Measurements from ENCODE around the gene RPL39. TPM values are rescaled to one million over a fixed set of nuclear protein-coding genes. Genes with fewer than 3 reads are reported as not detected.
"Not testable (repeated sequence)": the region's sequence is repeated elsewhere in the genome, so short reads cannot be mapped to it uniquely, and the experiment has no call there.

RPL39 gene
- polyA plus RNA-seq, 3 donors = 3,763 to 8,807 (median 5,541) TPM

GRCh38 chrX:119769388-119769787 lies 22.0 kb downstream of the RPL39 start:
- WGBS, 3 donors = 74 to 100% (median 100%) methylated on average over 2 of the region's 3 CpGs
- H3K27ac ChIP-seq (ENCODE audit: low read depth, low read length) = not testable (repeated sequence)

GRCh38 chrX:119768436-119768835 lies 23.0 kb downstream of the RPL39 start:
- WGBS, 3 donors = 90 to 94% (median 90%) methylated on average over 10 to 11 of the region's 11 CpGs

GRCh38 chrX:119763836-119764387 lies 27.5 kb downstream of the RPL39 start:
- H3K27ac ChIP-seq (ENCODE audit: low read depth, low read length) = no peak overlapping the region
- WGBS, 3 donors = 74 to 85% (median 85%) methylated on average over 6 of the region's 6 CpGs

More at GRCh38 chrX:119768436-119768835, 23.0 kb downstream of the RPL39 start:
- H3K27ac ChIP-seq (ENCODE audit: low read depth, low read length) = not testable (repeated sequence)

GRCh38 chrX:119763181-119763580 lies 28.2 kb downstream of the RPL39 start:
- 51 to 54% (median 53%) methylated on average over 7 of the region's 7 CpGs for WGBS, 3 donors
- H3K27ac ChIP-seq (ENCODE audit: low read depth, low read length) = no peak overlapping the region

GRCh38 chrX:119762718-119763117 lies 28.7 kb downstream of the RPL39 start:
- WGBS, 3 donors = 65 to 78% (median 76%) methylated on average over 2 to 3 of the region's 3 CpGs
- H3K27ac ChIP-seq (ENCODE audit: low read depth, low read length) = no peak overlapping the region

GRCh38 chrX:119760026-119760877 lies 31.2 kb downstream of the RPL39 start:
- H3K27ac ChIP-seq (ENCODE audit: low read depth, low read length) = no peak overlapping the region
- WGBS, 3 donors = 72 to 91% (median 81%) methylated on average over 14 to 18 of the region's 18 CpGs

- WGBS, 3 donors = 33 to 42% (median 39%) methylated on average over 29 to 44 of the region's 44 CpGs
- no peak overlapping the region for H3K27ac ChIP-seq (ENCODE audit: low read depth, low read length)
Measured at GRCh38 chrX:119759248-119759766, 32.1 kb downstream of the RPL39 start.

GRCh38 chrX:119758731-119759247 lies 32.6 kb downstream of the RPL39 start:
- 0 to 25% (median 1%) methylated on average over 1 to 49 of the region's 54 CpGs for WGBS, 3 donors
- no peak overlapping the region for H3K27ac ChIP-seq (ENCODE audit: low read depth, low read length)

- WGBS, 3 donors = 0 to 29% (median 1%) methylated on average over 14 to 54 of the region's 59 CpGs
- no peak within 1 kb of the TSS for H3K27ac ChIP-seq (ENCODE audit: low read depth, low read length)
Measured at GRCh38 chrX:119757979-119758730, 33.3 kb downstream of the RPL39 start, which contains the start of gene SOWAHD. TSS of gene SOWAHD (plus strand) at chrX:119758588. CDS start at chrX:119758668, 80 bp downstream.

GRCh38 chrX:119757646-119757978 lies 33.8 kb downstream of the RPL39 start:
- WGBS, 3 donors = 51 to 68% (median 53%) methylated on average over 7 to 12 of the region's 12 CpGs
- no peak overlapping the region for H3K27ac ChIP-seq (ENCODE audit: low read depth, low read length)

GRCh38 chrX:119756926-119757635 lies 34.3 kb downstream of the RPL39 start:
- 53 to 76% (median 67%) methylated on average over 9 to 10 of the region's 10 CpGs for WGBS, 3 donors
- H3K27ac ChIP-seq (ENCODE audit: low read depth, low read length) = no peak overlapping the region

GRCh38 chrX:119755981-119756533 lies 35.4 kb downstream of the RPL39 start:
- WGBS, 3 donors = 52 to 71% (median 53%) methylated on average over 7 of the region's 7 CpGs
- no peak overlapping the region for H3K27ac ChIP-seq (ENCODE audit: low read depth, low read length)

- 62 to 66% (median 65%) methylated on average over 8 of the region's 8 CpGs for WGBS, 3 donors
- no peak overlapping the region for H3K27ac ChIP-seq (ENCODE audit: low read depth, low read length)
Measured at GRCh38 chrX:119753639-119754257, 37.7 kb downstream of the RPL39 start.

GRCh38 chrX:119753001-119753400 lies 38.4 kb downstream of the RPL39 start:
- H3K27ac ChIP-seq (ENCODE audit: low read depth, low read length) = no peak overlapping the region
- WGBS, 3 donors = 91 to 93% (median 92%) methylated on average over 3 of the region's 3 CpGs

- WGBS, 3 donors = 92 to 98% (median 98%) methylated on average over 2 to 18 of the region's 27 CpGs
- not testable (repeated sequence) for H3K27ac ChIP-seq (ENCODE audit: low read depth, low read length)
Measured at GRCh38 chrX:119750751-119751150, 40.7 kb downstream of the RPL39 start.

- 65 to 83% (median 78%) methylated on average over 9 of the region's 9 CpGs for WGBS, 3 donors
- not testable (repeated sequence) for H3K27ac ChIP-seq (ENCODE audit: low read depth, low read length)
Measured at GRCh38 chrX:119750131-119750530, 41.3 kb downstream of the RPL39 start.

- WGBS, 3 donors = 59 to 76% (median 70%) methylated on average over 4 of the region's 4 CpGs
Measured at GRCh38 chrX:119745283-119745848, 46.1 kb downstream of the RPL39 start.

More at GRCh38 chrX:119745283-119745848, 46.1 kb downstream of the RPL39 start:
- no peak overlapping the region for H3K27ac ChIP-seq (ENCODE audit: low read depth, low read length)
